GM23338 (cell line): ENCODE measurements around the gene SCLY. TPM values are rescaled to one million over a fixed set of nuclear protein-coding genes. Genes with fewer than 3 reads are reported as not detected.

ENCODE experiments used
- ATAC-seq: fragments of 200-7000 bp; cut with Tn5 transposase; 3 replicates; pipeline ENCODE4 v1.9.1; 2020
- DNase-seq: peaks from one replicate; pipeline ENCODE4 v3.0.0-alpha.2; 2015; ENCODE audit warnings: low spot score
- H2AFZ ChIP-seq: fragments of 200-600 bp; sonication (generic); 2 replicates; pipeline ENCODE4 v1.8.0; 2016; ENCODE audit warnings: antibody characterized with exemption, mild to moderate bottlenecking, moderate library complexity
- H3F3A ChIP-seq: fragments of 200-600 bp; sonication (generic); replicated peaks from 2 replicates; pipeline ENCODE4 v1.8.0; 2017; ENCODE audit warnings: antibody characterized with exemption, mixed run types, low read depth
- H3K27ac ChIP-seq: fragments of 200-600 bp; sonication (generic); 2 replicates; pipeline ENCODE4 v1.6.1; 2016; ENCODE audit warnings: low read depth
- H3K27me3 ChIP-seq: fragments of 200-600 bp; sonication (generic); 2 replicates; pipeline ENCODE4 v1.8.0; 2016; ENCODE audit warnings: mild to moderate bottlenecking, mixed run types, moderate library complexity; ENCODE audit not compliant: insufficient read depth
- H3K36me3 ChIP-seq: fragments of 200-600 bp; sonication (generic); 2 replicates; pipeline ENCODE4 v1.8.0; 2016; ENCODE audit warnings: mild to moderate bottlenecking; ENCODE audit not compliant: insufficient read depth
- H3K4me1 ChIP-seq: fragments of 200-600 bp; sonication (generic); 2 replicates; pipeline ENCODE4 v1.8.0; 2016; ENCODE audit warnings: mild to moderate bottlenecking, moderate library complexity; ENCODE audit not compliant: insufficient read depth
- H3K4me2 ChIP-seq: fragments of 200-600 bp; sonication (generic); 2 replicates; pipeline ENCODE4 v1.7.1; 2017; ENCODE audit warnings: mixed run types
- H3K4me3 ChIP-seq: fragments of 200-600 bp; sonication (generic); 2 replicates; pipeline ENCODE4 v1.6.1; 2016; ENCODE audit warnings: mixed run types
- H3K79me2 ChIP-seq: fragments of 200-600 bp; sonication (generic); replicated peaks from 2 replicates; pipeline ENCODE4 v1.8.0; 2017; ENCODE audit warnings: mild to moderate bottlenecking; ENCODE audit not compliant: insufficient read depth
- H3K9me2 ChIP-seq: fragments of 200-600 bp; sonication (generic); 2 replicates; pipeline ENCODE4 v1.8.0; 2017; ENCODE audit not compliant: insufficient read depth
- H4K20me1 ChIP-seq: fragments of 200-600 bp; sonication (generic); replicated peaks from 2 replicates; pipeline ENCODE4 v1.8.0; 2017; ENCODE audit warnings: mild to moderate bottlenecking; ENCODE audit not compliant: insufficient read depth
- H3K27ac Mint-ChIP-seq: 2 replicates; pipeline ENCODE4 v1.8.0; 2020; ENCODE audit warnings: inconsistent platforms, mild to moderate bottlenecking, moderate library complexity, mixed read lengths
- H3K27me3 Mint-ChIP-seq: 3 replicates; pipeline ENCODE4 v1.8.0; 2022; ENCODE audit warnings: low read depth, mild to moderate bottlenecking, moderate library complexity, mixed read lengths, inconsistent platforms; ENCODE audit not compliant: insufficient read depth, poor library complexity
- H3K36me3 Mint-ChIP-seq: 3 replicates; pipeline ENCODE4 v1.8.0; 2021; ENCODE audit warnings: low read depth, mild to moderate bottlenecking, inconsistent platforms, moderate library complexity, mixed read lengths
- H3K4me1 Mint-ChIP-seq: 3 replicates; pipeline ENCODE4 v1.8.0; 2020; ENCODE audit warnings: mild to moderate bottlenecking, inconsistent platforms, mixed read lengths
- H3K4me3 Mint-ChIP-seq: 3 replicates; pipeline ENCODE4 v1.8.0; 2021; ENCODE audit warnings: moderate library complexity, mild to moderate bottlenecking, inconsistent platforms, mixed read lengths
- H3K9me3 Mint-ChIP-seq: 3 replicates; pipeline ENCODE4 v1.8.0; 2020; ENCODE audit warnings: moderate library complexity, mild to moderate bottlenecking, inconsistent platforms, mixed read lengths
- CREB1 ChIP-seq: fragments of 250-450 bp; sonication (Bioruptor Pico); IDR thresholded peaks from 2 replicates; pipeline ENCODE4 v1.5.0; 2020; ENCODE audit warnings: low read depth, mild to moderate bottlenecking, moderate library complexity
- CTCF ChIP-seq, 2 experiments: fragments of 200-600 bp in 1 of 2; sonication (generic) in 1 of 2; conservative IDR thresholded peaks; 2 replicates each; pipeline versions ENCODE4 v1.5.1 to v1.6.1; 2016 to 2017; ENCODE audit warnings: antibody characterized with exemption in 2 of 2, low read depth in 2 of 2, mild to moderate bottlenecking in 2 of 2, moderate library complexity in 1 of 2
- EZH2 ChIP-seq: fragments of 200-600 bp; sonication (generic); IDR thresholded peaks from one replicate; pipeline ENCODE4 v1.8.0; 2017; ENCODE audit warnings: antibody characterized with exemption, mild to moderate bottlenecking, low read depth; ENCODE audit not compliant: unreplicated experiment
- EZH2phosphoT487 ChIP-seq: fragments of 200-600 bp; sonication (generic); IDR thresholded peaks from one replicate; pipeline ENCODE4 v1.8.1; 2018; ENCODE audit warnings: antibody characterized with exemption; ENCODE audit not compliant: unreplicated experiment
- NANOG ChIP-seq: IDR thresholded peaks from 2 replicates; pipeline ENCODE4 v1.6.1; 2016; ENCODE audit warnings: antibody characterized with exemption, borderline replicate concordance
- POLR2AphosphoS5 ChIP-seq: IDR thresholded peaks from 2 replicates; pipeline ENCODE4 v1.6.1; 2016; ENCODE audit warnings: antibody characterized with exemption, low read depth
- REST ChIP-seq: IDR thresholded peaks from one replicate; pipeline ENCODE4 v1.6.1; 2018; ENCODE audit warnings: antibody characterized with exemption; ENCODE audit not compliant: unreplicated experiment
- ZNF114 ChIP-seq: fragments of 250-450 bp; sonication (Bioruptor Pico); IDR thresholded peaks from 2 replicates; pipeline ENCODE4 v1.5.0; 2020; ENCODE audit warnings: mild to moderate bottlenecking, moderate library complexity
- ZNF331 ChIP-seq: fragments of 250-450 bp; sonication (Bioruptor Pico); IDR thresholded peaks from 2 replicates; pipeline ENCODE4 v1.5.0; 2020; ENCODE audit warnings: low read depth, mild to moderate bottlenecking, moderate library complexity
- ZNF462 ChIP-seq: fragments of 250-450 bp; sonication (Bioruptor Pico); IDR thresholded peaks from 2 replicates; pipeline ENCODE4 v1.5.0; 2020; ENCODE audit warnings: mild to moderate bottlenecking, moderate library complexity
- polyA plus RNA-seq: library from polyadenylated mRNA; unstranded; fragments of >200 nt; fragmentation: Nextera tagmentation; extraction: Ambion mirVana; gene quantifications from 2 replicates; pipeline ENCODE4 v1.2.1, GENCODE V29; 2016
- total RNA-seq: library from RNA; depleted of rRNA; stranded (reverse); fragments of >200 nt; shearing (Covaris generic); gene quantifications from 2 replicates; pipeline ENCODE4 v1.2.3, GENCODE V29; 2014

SCLY gene
- total and polyA plus RNA-seq, 2 experiments from 2014 or later = 57.2 to 80.3 TPM

- Mint-ChIP-seq H3K36me3 (peaks cover 35% of the 10 kb centered on the region; the same call in 2 of the 3 replicates), H3K9me3 (peaks cover 3% of the 10 kb centered on the region; the same call in 2 of the 3 replicates), H3K4me1 (no peaks in the 10 kb centered on the region), H3K27ac (no peak overlapping the region), H3K27me3 (no peaks in the 10 kb centered on the region), H3K4me3 (no peak overlapping the region)
- DNase-seq (no peak), ATAC-seq (no peak)
- Histone ChIP-seq H3K79me2 (no peaks in the 10 kb centered on the region), H3K4me1 (no peaks in the 10 kb centered on the region), H3K9me2 (no peaks in the 10 kb centered on the region), H3K4me3 (no peak overlapping the region), H3K27ac (no peak overlapping the region), H3K36me3 (peaks cover 8% of the 10 kb centered on the region), H4K20me1 (0 out of 2 replicates have a peak, but pooled peaks cover 6% of the 10 kb centered on the region), H2AFZ (no peak overlapping the region), H3K4me2 (no peak overlapping the region), H3F3A (no peaks in the 10 kb centered on the region), H3K27me3 (no peaks in the 10 kb centered on the region)
- TF ChIP-seq CREB1 (no peak), EZH2phosphoT487 (no peak), REST (no peak), POLR2AphosphoS5 (no peak), EZH2 (no peak), NANOG (no peak)
Observed at GRCh38 chr2:238042090-238042489, 18.7 kb upstream of the SCLY start.

- peaks cover 8% of the 10 kb centered on the region for H3K36me3 ChIP-seq
- no peak overlapping the region for H3K27ac ChIP-seq
- no peaks in the 10 kb centered on the region for H3K27me3 ChIP-seq
- no peak for DNase-seq
- no peak for ATAC-seq
- H3K79me2 ChIP-seq = no peaks in the 10 kb centered on the region
- H3K36me3 Mint-ChIP-seq = peaks cover 37% of the 10 kb centered on the region; the same call in 2 of the 3 replicates
- no peak overlapping the region for H3K27ac Mint-ChIP-seq
- no peaks in the 10 kb centered on the region for H3K27me3 Mint-ChIP-seq
- no peaks in the 10 kb centered on the region for H3K9me2 ChIP-seq
- no peaks in the 10 kb centered on the region for H3F3A ChIP-seq
- H3K9me3 Mint-ChIP-seq = peaks cover 9% of the 10 kb centered on the region; the same call in 2 of the 3 replicates
- H3K4me2 ChIP-seq = no peak overlapping the region
- H3K4me1 Mint-ChIP-seq = no peaks in the 10 kb centered on the region
- no peak overlapping the region for H3K4me3 Mint-ChIP-seq
- no peak overlapping the region for H3K4me3 ChIP-seq
- no peaks in the 10 kb centered on the region for H4K20me1 ChIP-seq
- H3K4me1 ChIP-seq = no peaks in the 10 kb centered on the region
- H2AFZ ChIP-seq = no peak overlapping the region
- no peak for TF ChIP-seq ZNF114
- TF ChIP-seq EZH2phosphoT487 = no peak
- TF ChIP-seq ZNF331 (CRISPR knock-in tag) = no peak
- no peak for TF ChIP-seq ZNF462
- TF ChIP-seq CTCF (conservative IDR thresholded peaks at IDR 0.05; ENCODE audit: low read depth in 2 of 2) = no peak
- TF ChIP-seq EZH2 = no peak
Observed at GRCh38 chr2:238042849-238043584, 17.8 kb upstream of the SCLY start.
